Esophagus muscularis mucosa (tissue), 4 donors: ENCODE measurements around the gene AUTS2.

Experiments
- CTCF ChIP-seq, 3 experiments: fragments of 200-600 bp in 2 of 3; fragments of 450-650 bp in 1 of 3; sonication (generic) in 2 of 3; IDR thresholded peaks; one replicate each; pipeline ENCODE4 v1.5.1; 2017 to 2019; ENCODE audit warnings: antibody characterized with exemption in 3 of 3, mild to moderate bottlenecking in 2 of 3, moderate library complexity in 1 of 3
- EP300 ChIP-seq: sonication (generic); formaldehyde crosslinking; IDR thresholded peaks from one replicate; pipeline ENCODE4 v1.6.1; 2017; ENCODE audit warnings: antibody characterized with exemption
- POLR2A ChIP-seq: fragments of 450-650 bp; IDR thresholded peaks from one replicate; pipeline ENCODE4 v1.6.1; 2017; ENCODE audit warnings: antibody characterized with exemption, moderate library complexity, mild to moderate bottlenecking, low read depth
- POLR2AphosphoS5 ChIP-seq, 2 donors: sonication (generic); formaldehyde crosslinking; IDR thresholded peaks; one replicate each; pipeline ENCODE4 v1.6.1; 2017; ENCODE audit warnings: antibody characterized with exemption in 2 of 2

GRCh38 chr7:70092314-70093204 is 494.3 kb downstream of the AUTS2 start:
- no peak for TF ChIP-seq CTCF (IDR thresholded peaks at IDR 0.05)
- no peak for TF ChIP-seq POLR2A
- no peak for TF ChIP-seq EP300
- TF ChIP-seq POLR2AphosphoS5 (IDR thresholded peaks at IDR 0.05), result no peak
